Neural cell (in vitro differentiated cells): ENCODE data around the gene CD2. TPM values are rescaled to one million over a fixed set of nuclear protein-coding genes. Genes with fewer than 3 reads are reported as not detected.

Source experiments
- H2AFZ ChIP-seq: fragments of 200-600, 300-800 bp; sonication (generic), shearing (Covaris generic); 2 replicates; pipeline ENCODE4 v1.6.0; 2014; ENCODE audit warnings: low read depth, mild to moderate bottlenecking, antibody characterized with exemption, low read length, moderate library complexity
- H3F3A ChIP-seq: fragments of 200-600 bp; shearing (Covaris generic); 2 replicates; pipeline ENCODE4 v1.6.1; 2016; ENCODE audit warnings: mild to moderate bottlenecking, moderate library complexity, mixed read lengths, antibody characterized with exemption, low read length; ENCODE audit not compliant: insufficient read depth, poor library complexity, severe bottlenecking
- H3K27ac ChIP-seq: fragments of 200-600, 300-800 bp; sonication (generic), shearing (Covaris generic); 2 replicates; pipeline ENCODE4 v1.5.1; 2014; ENCODE audit warnings: mild to moderate bottlenecking, low read length, moderate library complexity
- H3K27me3 ChIP-seq: fragments of 300-800, 200-600 bp; sonication (generic), shearing (Covaris generic); 2 replicates; pipeline ENCODE4 v1.6.0; 2014; ENCODE audit warnings: mild to moderate bottlenecking, low read depth, low read length, moderate library complexity; ENCODE audit not compliant: insufficient read depth
- H3K36me3 ChIP-seq: fragments of 300-800, 200-600 bp; sonication (generic), shearing (Covaris generic); 2 replicates; pipeline ENCODE4 v1.5.1; 2014; ENCODE audit warnings: mild to moderate bottlenecking, antibody characterized with exemption, low read length, moderate library complexity; ENCODE audit not compliant: insufficient read depth
- H3K4me2 ChIP-seq: fragments of 300-800, 200-600 bp; sonication (generic), shearing (Covaris generic); 2 replicates; pipeline ENCODE4 v1.6.0; 2014; ENCODE audit warnings: mild to moderate bottlenecking, low read length
- H3K4me3 ChIP-seq: fragments of 300-800, 200-600 bp; sonication (generic), shearing (Covaris generic); 2 replicates; pipeline ENCODE4 v1.5.1; 2014; ENCODE audit warnings: mild to moderate bottlenecking, low read length, moderate library complexity
- H3K79me2 ChIP-seq: fragments of 200-600 bp; shearing (Covaris generic); replicated peaks from 2 replicates; pipeline ENCODE4 v1.6.0; 2014; ENCODE audit warnings: mild to moderate bottlenecking, low read length, moderate library complexity; ENCODE audit not compliant: insufficient read depth
- H3K9ac ChIP-seq: fragments of 300-800, 200-600 bp; sonication (generic), shearing (Covaris generic); 2 replicates; pipeline ENCODE4 v1.6.1; 2016; ENCODE audit warnings: mild to moderate bottlenecking, low read length, mixed read lengths
- H3K9me2 ChIP-seq: fragments of 200-600 bp; shearing (Covaris generic); 2 replicates; pipeline ENCODE4 v1.6.1; 2016; ENCODE audit warnings: mild to moderate bottlenecking, low read length, mixed read lengths; ENCODE audit not compliant: insufficient read depth
- H3K9me3 ChIP-seq: fragments of 200-600, 300-800 bp; sonication (generic), shearing (Covaris generic); 2 replicates; pipeline ENCODE4 v1.6.1; 2016; ENCODE audit warnings: mild to moderate bottlenecking, mixed run types, low read length, moderate library complexity, mixed read lengths
- H4K20me1 ChIP-seq: fragments of 200-600 bp; shearing (Covaris generic); 2 replicates; pipeline ENCODE4 v1.6.1; 2016; ENCODE audit warnings: mild to moderate bottlenecking, mixed run types; ENCODE audit not compliant: insufficient read depth
- EP300 ChIP-seq: fragments of 450-650 bp; conservative IDR thresholded peaks from 2 replicates; pipeline ENCODE4 v1.6.1; 2014; ENCODE audit warnings: antibody characterized with exemption, mild to moderate bottlenecking, moderate library complexity; ENCODE audit not compliant: poor library complexity, severe bottlenecking
- EZH2 ChIP-seq: fragments of 200-600, 300-800 bp; shearing (Covaris generic), sonication (generic); IDR thresholded peaks from 2 replicates; pipeline ENCODE4 v1.6.1; 2014; ENCODE audit warnings: antibody characterized with exemption, low read length, borderline replicate concordance, mild to moderate bottlenecking; ENCODE audit not compliant: insufficient read depth, poor library complexity, severe bottlenecking
- MXI1 ChIP-seq: fragments of 450-650 bp; conservative IDR thresholded peaks from 2 replicates; pipeline ENCODE4 v1.6.1; 2014; ENCODE audit warnings: antibody characterized with exemption, mild to moderate bottlenecking; ENCODE audit not compliant: poor library complexity, severe bottlenecking
- POLR2AphosphoS5 ChIP-seq: IDR thresholded peaks from 2 replicates; pipeline ENCODE4 v1.6.1; 2012
- RAD21 ChIP-seq: fragments of 450-650 bp; conservative IDR thresholded peaks from 2 replicates; pipeline ENCODE4 v1.6.1; 2014; ENCODE audit warnings: antibody characterized with exemption, mild to moderate bottlenecking, moderate library complexity
- SMC3 ChIP-seq: fragments of 450-650 bp; conservative IDR thresholded peaks from 2 replicates; pipeline ENCODE4 v1.6.1; 2014; ENCODE audit warnings: antibody characterized with exemption, mild to moderate bottlenecking, moderate library complexity; ENCODE audit not compliant: poor library complexity
- TAF1 ChIP-seq: IDR thresholded peaks from 2 replicates; pipeline ENCODE4 v1.6.1; 2012; ENCODE audit warnings: low read depth
- polyA plus RNA-seq: library from polyadenylated mRNA; depleted of rRNA; stranded (reverse); fragments of >200 nt; gene quantifications from 2 replicates; pipeline ENCODE4 v1.2.3, GENCODE V29; 2014
- TF ChIP-seq, protein P1 (sequence below): IDR thresholded peaks from 2 replicates; pipeline ENCODE4 v1.6.1; 2012; ENCODE audit warnings: borderline replicate concordance
- TF ChIP-seq, protein P2 (sequence below): fragments of 450-650 bp; IDR thresholded peaks from 2 replicates; pipeline ENCODE4 v1.5.1; 2014; ENCODE audit warnings: antibody characterized with exemption, mild to moderate bottlenecking, moderate library complexity; ENCODE audit not compliant: poor library complexity, severe bottlenecking

Gene CD2
- polyA plus RNA-seq, 1 donor from 2014 or later: not detected

DNA sequence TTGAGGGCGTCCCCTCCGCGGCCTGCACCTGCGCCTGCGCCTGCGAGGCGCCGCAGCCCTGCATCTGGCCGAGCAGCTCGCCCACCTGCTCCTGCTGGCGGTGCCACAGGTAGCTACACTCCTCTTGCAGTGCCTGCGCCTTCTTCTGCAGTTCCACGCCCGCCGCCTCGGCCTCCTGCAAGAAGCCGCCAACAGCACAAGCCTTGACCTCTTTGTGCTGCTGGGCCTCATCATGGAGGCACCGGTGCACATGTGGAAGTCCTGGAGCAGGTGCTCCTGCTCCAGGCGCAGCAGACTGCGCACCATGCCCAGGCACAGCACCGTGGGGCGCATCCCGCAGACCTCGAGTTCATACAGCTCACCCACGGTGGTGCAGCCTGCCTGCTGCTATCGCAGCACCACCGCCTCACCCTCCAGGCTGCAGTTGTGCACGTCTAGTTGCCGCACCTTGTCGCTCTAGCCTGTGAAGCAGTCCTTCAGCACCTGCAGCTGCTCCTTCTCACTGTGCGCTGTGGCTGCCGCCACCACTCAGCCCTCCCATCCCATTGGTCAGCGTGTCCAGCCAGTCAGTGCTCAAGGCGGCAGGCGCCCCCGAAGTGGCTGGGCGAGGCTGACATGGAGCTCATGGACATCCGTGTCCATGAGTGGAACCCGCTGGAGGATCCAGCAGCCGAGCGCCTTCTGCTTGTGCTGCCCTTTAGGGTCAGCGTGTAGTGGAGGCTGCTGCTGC, 12.2 kb upstream of the CD2 start:
- no peaks in the 10 kb centered on the region for H3K79me2 ChIP-seq
- H3K4me2 ChIP-seq: no peak overlapping the region
- no peak overlapping the region for H3K9ac ChIP-seq
- no peak overlapping the region for H2AFZ ChIP-seq
- no peak for TF ChIP-seq EZH2
- no peak for TF ChIP-seq SMC3
- TF ChIP-seq, protein P1, sequence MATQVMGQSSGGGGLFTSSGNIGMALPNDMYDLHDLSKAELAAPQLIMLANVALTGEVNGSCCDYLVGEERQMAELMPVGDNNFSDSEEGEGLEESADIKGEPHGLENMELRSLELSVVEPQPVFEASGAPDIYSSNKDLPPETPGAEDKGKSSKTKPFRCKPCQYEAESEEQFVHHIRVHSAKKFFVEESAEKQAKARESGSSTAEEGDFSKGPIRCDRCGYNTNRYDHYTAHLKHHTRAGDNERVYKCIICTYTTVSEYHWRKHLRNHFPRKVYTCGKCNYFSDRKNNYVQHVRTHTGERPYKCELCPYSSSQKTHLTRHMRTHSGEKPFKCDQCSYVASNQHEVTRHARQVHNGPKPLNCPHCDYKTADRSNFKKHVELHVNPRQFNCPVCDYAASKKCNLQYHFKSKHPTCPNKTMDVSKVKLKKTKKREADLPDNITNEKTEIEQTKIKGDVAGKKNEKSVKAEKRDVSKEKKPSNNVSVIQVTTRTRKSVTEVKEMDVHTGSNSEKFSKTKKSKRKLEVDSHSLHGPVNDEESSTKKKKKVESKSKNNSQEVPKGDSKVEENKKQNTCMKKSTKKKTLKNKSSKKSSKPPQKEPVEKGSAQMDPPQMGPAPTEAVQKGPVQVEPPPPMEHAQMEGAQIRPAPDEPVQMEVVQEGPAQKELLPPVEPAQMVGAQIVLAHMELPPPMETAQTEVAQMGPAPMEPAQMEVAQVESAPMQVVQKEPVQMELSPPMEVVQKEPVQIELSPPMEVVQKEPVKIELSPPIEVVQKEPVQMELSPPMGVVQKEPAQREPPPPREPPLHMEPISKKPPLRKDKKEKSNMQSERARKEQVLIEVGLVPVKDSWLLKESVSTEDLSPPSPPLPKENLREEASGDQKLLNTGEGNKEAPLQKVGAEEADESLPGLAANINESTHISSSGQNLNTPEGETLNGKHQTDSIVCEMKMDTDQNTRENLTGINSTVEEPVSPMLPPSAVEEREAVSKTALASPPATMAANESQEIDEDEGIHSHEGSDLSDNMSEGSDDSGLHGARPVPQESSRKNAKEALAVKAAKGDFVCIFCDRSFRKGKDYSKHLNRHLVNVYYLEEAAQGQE: no peak
- no peak for TF ChIP-seq POLR2AphosphoS5
- no peak for TF ChIP-seq EP300
- TF ChIP-seq TAF1: no peak
- no peak for TF ChIP-seq MXI1
- TF ChIP-seq RAD21: no peak
- TF ChIP-seq, protein P2, sequence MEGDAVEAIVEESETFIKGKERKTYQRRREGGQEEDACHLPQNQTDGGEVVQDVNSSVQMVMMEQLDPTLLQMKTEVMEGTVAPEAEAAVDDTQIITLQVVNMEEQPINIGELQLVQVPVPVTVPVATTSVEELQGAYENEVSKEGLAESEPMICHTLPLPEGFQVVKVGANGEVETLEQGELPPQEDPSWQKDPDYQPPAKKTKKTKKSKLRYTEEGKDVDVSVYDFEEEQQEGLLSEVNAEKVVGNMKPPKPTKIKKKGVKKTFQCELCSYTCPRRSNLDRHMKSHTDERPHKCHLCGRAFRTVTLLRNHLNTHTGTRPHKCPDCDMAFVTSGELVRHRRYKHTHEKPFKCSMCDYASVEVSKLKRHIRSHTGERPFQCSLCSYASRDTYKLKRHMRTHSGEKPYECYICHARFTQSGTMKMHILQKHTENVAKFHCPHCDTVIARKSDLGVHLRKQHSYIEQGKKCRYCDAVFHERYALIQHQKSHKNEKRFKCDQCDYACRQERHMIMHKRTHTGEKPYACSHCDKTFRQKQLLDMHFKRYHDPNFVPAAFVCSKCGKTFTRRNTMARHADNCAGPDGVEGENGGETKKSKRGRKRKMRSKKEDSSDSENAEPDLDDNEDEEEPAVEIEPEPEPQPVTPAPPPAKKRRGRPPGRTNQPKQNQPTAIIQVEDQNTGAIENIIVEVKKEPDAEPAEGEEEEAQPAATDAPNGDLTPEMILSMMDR: no peak
- H3K27me3 ChIP-seq: no peaks in the 10 kb centered on the region
- H3K27ac ChIP-seq: no peak overlapping the region
- no peaks in the 10 kb centered on the region for H3F3A ChIP-seq
- H3K9me2 ChIP-seq: no peaks in the 10 kb centered on the region
- no peak overlapping the region for H3K4me3 ChIP-seq
- H3K36me3 ChIP-seq: no peaks in the 10 kb centered on the region
- H4K20me1 ChIP-seq: no peaks in the 10 kb centered on the region
- H3K9me3 ChIP-seq: peaks cover 9% of the 10 kb centered on the region

DNA sequence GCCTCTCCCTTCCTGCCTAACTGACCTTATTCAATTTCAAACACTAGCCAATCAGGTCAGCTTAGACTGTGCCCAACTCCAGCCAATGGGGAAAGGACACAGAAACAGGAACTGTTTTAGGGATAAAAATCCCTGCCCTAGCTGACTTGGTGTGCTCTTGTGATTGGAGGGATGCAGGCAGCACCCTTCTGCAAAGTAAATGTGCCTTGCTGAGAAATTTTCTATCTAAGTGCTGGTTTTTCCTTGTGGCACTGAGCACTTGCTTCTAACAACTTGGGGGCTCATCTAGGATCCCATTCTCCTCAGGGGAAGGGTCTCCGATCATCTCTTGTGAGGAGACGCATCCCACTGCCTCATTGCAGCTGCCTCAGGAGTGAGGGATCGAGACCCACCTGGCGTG, 10.7 kb upstream of the CD2 start:
- peaks cover 9% of the 10 kb centered on the region for H3K9me3 ChIP-seq

More for the DNA sequence above, 10.7 kb upstream of the CD2 start:
- H3K79me2 ChIP-seq: no peaks in the 10 kb centered on the region
- H3K9me2 ChIP-seq: no peaks in the 10 kb centered on the region
- H3K9ac ChIP-seq: no peak overlapping the region
- H3K27ac ChIP-seq: no peak overlapping the region
- H3K4me2 ChIP-seq: no peak overlapping the region
- H4K20me1 ChIP-seq: no peaks in the 10 kb centered on the region
- no peak overlapping the region for H3K4me3 ChIP-seq
- H2AFZ ChIP-seq: no peak overlapping the region
- H3K27me3 ChIP-seq: no peaks in the 10 kb centered on the region
- H3K36me3 ChIP-seq: no peaks in the 10 kb centered on the region
- no peaks in the 10 kb centered on the region for H3F3A ChIP-seq
- TF ChIP-seq, protein P1: no peak
- TF ChIP-seq, protein P2: no peak
- no peak for TF ChIP-seq RAD21
- no peak for TF ChIP-seq TAF1
- no peak for TF ChIP-seq EZH2
